K562 (cell line): ENCODE measurements around the gene ACCSL. TPM values are rescaled to one million over a fixed set of nuclear protein-coding genes. Genes with fewer than 3 reads are reported as not detected.

Experiments
- RBM15 ChIP-seq: fragments of 200-400 bp; formaldehyde crosslinking; IDR thresholded peaks from 2 replicates; pipeline ENCODE4 v1.6.1; 2018; ENCODE audit warnings: mild to moderate bottlenecking, low read length, moderate library complexity; ENCODE audit not compliant: insufficient read depth
- ZC3H11A ChIP-seq: IDR thresholded peaks from 2 replicates; pipeline ENCODE4 v1.6.1; 2012; ENCODE audit warnings: low read depth, low read length, improper control_type of control experiment
- polyA plus RNA-seq, 8 experiments: library from polyadenylated mRNA; depleted of rRNA in 4 of 8; stranded (reverse) in 5 of 8; unstranded in 3 of 8; fragments of >200 nt; fragmentation: Nextera tagmentation in 2 of 8; fragmentation: Illumina TruSeq in 1 of 8; extraction: Ambion mirVana in 2 of 8; extraction: Trizol in 1 of 8; gene quantifications; 2 replicates each; pipeline versions ENCODE4 v1.2.1 to v1.2.3, GENCODE V29; 2011 to 2014; ENCODE audit warnings: inconsistent platforms in 1 of 8, missing spikeins in 1 of 8
- total RNA-seq, 7 experiments: library from RNA; depleted of rRNA in 6 of 7; stranded (reverse); fragments of >200 nt in 6 of 7; fragmentation: Illumina TruSeq in 2 of 7; extraction: Trizol in 2 of 7; gene quantifications; 2 replicates each; pipeline versions ENCODE4 v1.2.1 to v1.2.3, GENCODE V29; 2011 to 2021; ENCODE audit warnings: low replicate concordance in 1 of 7
- TF ChIP-seq, protein P1 (sequence below): fragments of 250-450 bp; sonication (Bioruptor Pico); IDR thresholded peaks from 2 replicates; pipeline ENCODE4 v1.5.0; 2021; ENCODE audit warnings: mild to moderate bottlenecking, borderline replicate concordance
- TF ChIP-seq, protein P2 (sequence below): fragments of 450-650 bp; IDR thresholded peaks from 2 replicates; pipeline ENCODE4 v1.7.0; 2016; ENCODE audit warnings: borderline replicate concordance
- TF ChIP-seq, protein P3 (sequence below), 3 experiments: fragments of 200-800 bp in 1 of 3; sonication (Bioruptor generic) in 1 of 3; sonication (generic) in 1 of 3; formaldehyde crosslinking in 1 of 3; IDR thresholded peaks; 2 replicates each; pipeline versions ENCODE4 v1.6.1 to v1.8.0; 2016 to 2022; ENCODE audit warnings: mild to moderate bottlenecking in 2 of 3, missing compliant biosample characterization in 2 of 3, missing genetic modification characterization in 2 of 3, missing genetic modification reagents in 1 of 3

ACCSL gene
- total and polyA plus RNA-seq, 9 of the 15 experiments (the other 6 are each of a cell fraction or from before 2014, with no cell fraction given), result not detected

DNA sequence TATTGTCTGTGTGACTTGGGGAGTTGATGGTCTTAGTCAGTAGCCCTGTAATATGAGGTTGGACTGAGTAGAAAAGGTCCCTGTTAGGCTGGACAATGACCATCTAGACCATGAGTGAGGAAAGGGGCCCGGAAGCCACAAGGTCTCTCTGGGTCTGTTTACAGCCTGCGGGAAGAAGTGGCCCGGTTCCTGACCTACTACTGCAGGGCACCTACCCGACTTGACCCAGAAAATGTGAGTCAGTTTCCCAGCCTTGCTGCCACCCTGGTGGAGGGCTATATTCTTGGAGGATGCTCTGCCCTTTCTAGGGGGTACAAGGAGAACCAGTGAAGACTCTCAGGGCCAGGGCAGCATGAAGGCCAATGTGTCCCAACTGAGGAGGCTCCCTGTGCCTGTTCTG, 3.4 kb downstream of the ACCSL start (continued):
- no peak for TF ChIP-seq RBM15
- TF ChIP-seq, protein P1, sequence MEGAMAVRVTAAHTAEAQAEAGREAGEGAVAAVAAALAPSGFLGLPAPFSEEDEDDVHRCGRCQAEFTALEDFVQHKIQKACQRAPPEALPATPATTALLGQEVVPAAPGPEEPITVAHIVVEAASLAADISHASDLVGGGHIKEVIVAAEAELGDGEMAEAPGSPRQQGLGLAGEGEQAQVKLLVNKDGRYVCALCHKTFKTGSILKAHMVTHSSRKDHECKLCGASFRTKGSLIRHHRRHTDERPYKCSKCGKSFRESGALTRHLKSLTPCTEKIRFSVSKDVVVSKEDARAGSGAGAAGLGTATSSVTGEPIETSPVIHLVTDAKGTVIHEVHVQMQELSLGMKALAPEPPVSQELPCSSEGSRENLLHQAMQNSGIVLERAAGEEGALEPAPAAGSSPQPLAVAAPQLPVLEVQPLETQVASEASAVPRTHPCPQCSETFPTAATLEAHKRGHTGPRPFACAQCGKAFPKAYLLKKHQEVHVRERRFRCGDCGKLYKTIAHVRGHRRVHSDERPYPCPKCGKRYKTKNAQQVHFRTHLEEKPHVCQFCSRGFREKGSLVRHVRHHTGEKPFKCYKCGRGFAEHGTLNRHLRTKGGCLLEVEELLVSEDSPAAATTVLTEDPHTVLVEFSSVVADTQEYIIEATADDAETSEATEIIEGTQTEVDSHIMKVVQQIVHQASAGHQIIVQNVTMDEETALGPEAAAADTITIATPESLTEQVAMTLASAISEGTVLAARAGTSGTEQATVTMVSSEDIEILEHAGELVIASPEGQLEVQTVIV, result no peak
- TF ChIP-seq, protein P2, sequence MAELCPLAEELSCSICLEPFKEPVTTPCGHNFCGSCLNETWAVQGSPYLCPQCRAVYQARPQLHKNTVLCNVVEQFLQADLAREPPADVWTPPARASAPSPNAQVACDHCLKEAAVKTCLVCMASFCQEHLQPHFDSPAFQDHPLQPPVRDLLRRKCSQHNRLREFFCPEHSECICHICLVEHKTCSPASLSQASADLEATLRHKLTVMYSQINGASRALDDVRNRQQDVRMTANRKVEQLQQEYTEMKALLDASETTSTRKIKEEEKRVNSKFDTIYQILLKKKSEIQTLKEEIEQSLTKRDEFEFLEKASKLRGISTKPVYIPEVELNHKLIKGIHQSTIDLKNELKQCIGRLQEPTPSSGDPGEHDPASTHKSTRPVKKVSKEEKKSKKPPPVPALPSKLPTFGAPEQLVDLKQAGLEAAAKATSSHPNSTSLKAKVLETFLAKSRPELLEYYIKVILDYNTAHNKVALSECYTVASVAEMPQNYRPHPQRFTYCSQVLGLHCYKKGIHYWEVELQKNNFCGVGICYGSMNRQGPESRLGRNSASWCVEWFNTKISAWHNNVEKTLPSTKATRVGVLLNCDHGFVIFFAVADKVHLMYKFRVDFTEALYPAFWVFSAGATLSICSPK, result no peak
- TF ChIP-seq, protein P3, sequence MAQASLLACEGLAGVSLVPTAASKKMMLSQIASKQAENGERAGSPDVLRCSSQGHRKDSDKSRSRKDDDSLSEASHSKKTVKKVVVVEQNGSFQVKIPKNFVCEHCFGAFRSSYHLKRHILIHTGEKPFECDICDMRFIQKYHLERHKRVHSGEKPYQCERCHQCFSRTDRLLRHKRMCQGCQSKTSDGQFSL (CRISPR knock-in tag; IDR thresholded peaks at IDR 0.05), result no peak
- TF ChIP-seq, protein P3 (tag; IDR thresholded peaks at IDR 0.05), result no peak
- TF ChIP-seq ZC3H11A, result no peak
